ENCODE results near the gene CLDN22.

CLDN22 gene

DNA sequence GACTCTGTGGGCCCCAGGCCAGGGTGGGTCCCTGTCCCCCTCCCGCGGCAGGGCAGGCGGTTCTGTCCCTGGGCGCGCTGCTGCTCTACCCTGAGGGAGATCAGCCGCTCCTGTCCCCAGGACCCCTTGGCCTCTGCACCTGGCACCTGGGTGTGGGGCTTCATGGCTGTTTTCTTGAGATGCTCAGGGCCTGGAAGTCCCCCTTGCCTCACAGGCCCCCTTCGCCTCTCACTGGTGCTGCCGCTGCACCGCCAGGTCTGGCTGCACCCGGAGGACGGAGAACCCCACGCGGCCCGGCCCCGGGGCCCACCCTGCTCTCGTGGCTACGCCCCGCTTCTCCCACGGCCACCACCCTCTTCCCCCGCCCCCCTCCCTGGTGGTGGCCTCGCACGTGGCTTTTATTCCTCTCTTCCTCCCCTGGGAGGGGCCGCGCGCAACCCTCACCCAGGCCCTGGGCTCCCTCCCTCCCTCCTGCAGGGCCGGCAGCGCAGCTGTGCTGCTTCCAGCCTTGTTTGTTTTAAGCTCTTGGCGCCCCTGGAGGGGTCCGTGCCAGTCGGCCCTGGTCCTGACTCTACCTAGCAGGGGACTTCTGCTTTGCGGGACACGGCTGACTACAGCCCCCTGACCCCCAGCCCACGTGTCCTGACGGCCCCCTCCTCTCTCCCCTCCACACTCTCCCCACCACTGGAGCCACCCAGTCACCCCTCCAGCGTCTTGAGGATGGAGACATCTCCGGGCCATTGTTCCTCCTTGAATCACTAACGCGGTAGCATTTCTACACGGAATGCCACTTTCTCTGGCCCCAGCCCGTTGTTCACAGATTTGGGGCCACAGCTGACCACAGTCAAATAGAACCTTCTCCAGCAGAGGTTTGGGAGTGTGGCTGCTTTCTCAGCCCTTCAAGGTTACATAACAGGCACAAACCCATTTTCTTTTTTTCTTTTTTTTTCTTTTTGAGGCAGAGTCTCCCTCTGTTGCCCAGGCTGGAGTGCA lies 22.8 kb upstream of the CLDN22 start:
- no peak for TF ChIP-seq Cebpa-rat (IDR thresholded peaks at IDR 0.05)
- peaks cover 0 to 4% (median 0%) of the 10 kb centered on the region in 11 experiments; a peak in 1 of 22 replicates for H3K27me3 ChIP-seq
- H3K4me2 ChIP-seq: peak overlapping the region; percentile 73 to 88 (median 84)
- H3K27ac ChIP-seq: peak overlapping the region in 10 of 11 experiments; percentile 18 to 79 (median 62); a peak in 18 of 22 replicates
- H3K4me3 ChIP-seq: peak overlapping the region; percentile 21 to 65 (median 46); a peak in 19 of 20 replicates
- H4K20me1 ChIP-seq: no peaks in the 10 kb centered on the region
- H3K36me3 ChIP-seq: no peaks in the 10 kb centered on the region
- H3K4me1 ChIP-seq: peaks cover 33 to 50% (median 45%) of the 10 kb centered on the region in 10 experiments
- no peaks in the 10 kb centered on the region for H3K9me3 ChIP-seq (replicated peaks in 1 of 11)
- peak overlapping the region; percentile 5 to 76 (median 67); a peak in 20 of 22 replicates for H3K9ac ChIP-seq

DNA sequence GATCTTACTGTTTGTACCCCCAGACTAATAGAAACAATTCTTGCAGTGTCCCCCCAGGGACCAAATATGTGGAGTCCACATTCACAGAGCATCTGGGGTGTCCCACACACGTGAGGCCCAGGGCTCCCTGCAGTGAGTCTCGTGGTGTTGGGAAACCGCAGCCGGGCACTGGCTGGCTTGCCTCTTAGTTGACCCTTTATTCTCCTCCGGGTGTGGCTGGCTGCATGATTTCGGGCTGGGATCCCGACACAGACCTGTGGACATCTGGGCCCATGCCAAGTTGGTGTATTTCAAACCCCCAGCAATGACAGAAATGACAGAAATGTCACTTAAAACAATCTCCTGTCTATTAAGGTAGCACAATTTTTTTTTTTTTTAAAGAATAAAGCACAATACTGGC lies 17.8 kb upstream of the CLDN22 start:
- peaks cover 26 to 50% (median 38%) of the 10 kb centered on the region in 10 experiments for H3K4me1 ChIP-seq
- H3K9ac ChIP-seq: peak overlapping the region in 6 of 11 experiments; percentile 8 to 68 (median 33); a peak in 9 of 22 replicates

DNA sequence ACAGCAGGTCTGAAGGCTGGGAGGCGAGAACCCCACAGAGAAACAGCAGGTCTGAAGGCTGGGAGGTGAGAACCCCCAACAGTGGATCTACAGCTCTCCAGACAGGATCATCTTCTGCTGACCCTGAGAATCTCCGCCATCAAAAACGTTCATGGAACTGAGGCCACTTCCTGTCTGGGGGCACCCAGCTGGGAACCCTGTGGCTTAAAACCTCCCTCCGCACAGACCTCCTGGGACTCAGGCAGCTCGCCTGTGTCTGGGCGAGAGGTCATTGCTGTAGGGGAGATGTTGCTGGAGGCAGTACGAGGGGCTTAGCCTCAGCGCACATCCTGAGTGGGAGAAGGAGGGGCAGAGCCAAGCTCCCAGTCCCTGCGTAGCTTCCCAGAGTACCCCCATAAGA lies 17.3 kb upstream of the CLDN22 start:
- Histone ChIP-seq H3K36me3 (no peaks in the 10 kb centered on the region), H3K27me3 (peaks cover 0 to 1% (median 0%) of the 10 kb centered on the region in 11 experiments; a peak in 1 of 22 replicates), H3K27ac (peak overlapping the region in 9 of 11 experiments; percentile 4 to 73 (median 44); a peak in 12 of 22 replicates), H3K4me1 (peaks cover 22 to 45% (median 34%) of the 10 kb centered on the region in 10 experiments), H3K9me3 (replicated peaks in 1 of 11) (no peaks in the 10 kb centered on the region), H4K20me1 (no peaks in the 10 kb centered on the region), H3K4me3 (no peak overlapping the region), H3K9ac (peak overlapping the region in 8 of 11 experiments; percentile 3 to 68 (median 24); a peak in 10 of 22 replicates), H3K4me2 (peak overlapping the region; percentile 52 to 95 (median 84))
- TF ChIP-seq Cebpa-rat (IDR thresholded peaks at IDR 0.05): no peak

More for the DNA sequence above, 17.8 kb upstream of the CLDN22 start:
- no peaks in the 10 kb centered on the region for H3K9me3 ChIP-seq (replicated peaks in 1 of 11)
- no peak for TF ChIP-seq Cebpa-rat (IDR thresholded peaks at IDR 0.05)
- no peaks in the 10 kb centered on the region for H4K20me1 ChIP-seq
- H3K4me3 ChIP-seq: no peak overlapping the region
- peaks cover 0 to 4% (median 0%) of the 10 kb centered on the region in 11 experiments; a peak in 1 of 22 replicates for H3K27me3 ChIP-seq
- no peaks in the 10 kb centered on the region for H3K36me3 ChIP-seq
- peak overlapping the region in 8 of 11 experiments; percentile 4 to 73 (median 41); a peak in 11 of 22 replicates for H3K27ac ChIP-seq
- peak overlapping the region; percentile 52 to 95 (median 84) for H3K4me2 ChIP-seq

DNA sequence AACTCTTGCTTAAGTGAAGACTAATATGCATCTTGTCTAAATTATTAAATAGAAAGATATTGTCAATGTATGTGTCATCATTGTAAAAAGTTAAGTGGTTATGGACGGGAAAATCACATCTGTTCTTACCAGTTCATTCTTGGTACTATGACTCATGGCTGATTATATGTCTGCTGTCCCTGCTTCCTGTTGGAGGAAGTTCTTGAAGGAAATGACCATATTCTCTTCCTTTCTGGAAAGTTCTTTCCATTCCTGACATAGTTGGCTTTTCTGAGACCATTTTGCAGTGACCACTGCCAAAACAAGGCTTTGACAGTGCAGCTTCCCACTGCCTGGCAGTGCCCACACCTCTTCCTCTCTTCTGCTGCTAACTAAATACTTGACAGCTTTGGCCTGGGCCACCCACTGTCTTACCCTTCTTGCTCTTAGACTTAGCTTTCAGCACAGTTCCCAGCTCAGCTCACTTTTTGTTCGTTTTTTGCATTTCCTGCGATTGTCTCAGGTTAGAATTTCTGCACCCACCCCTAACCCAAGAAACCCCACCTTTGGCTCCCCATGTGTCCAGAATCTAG lies 15.4 kb upstream of the CLDN22 start:
- TF ChIP-seq Cebpa-rat (IDR thresholded peaks at IDR 0.05): no peak
- Histone ChIP-seq H3K27ac (peak overlapping the region in 5 of 11 experiments; percentile 14 to 58 (median 41); a peak in 6 of 22 replicates), H3K9ac (no peak overlapping the region), H3K4me2 (peak overlapping the region; percentile 15 to 71 (median 48); a peak in 20 of 22 replicates), H3K36me3 (no peaks in the 10 kb centered on the region), H3K4me1 (peaks cover 21 to 43% (median 31%) of the 10 kb centered on the region in 10 experiments), H3K4me3 (no peak overlapping the region), H3K9me3 (replicated peaks in 1 of 11) (no peaks in the 10 kb centered on the region), H4K20me1 (no peaks in the 10 kb centered on the region), H3K27me3 (no peaks in the 10 kb centered on the region)

DNA sequence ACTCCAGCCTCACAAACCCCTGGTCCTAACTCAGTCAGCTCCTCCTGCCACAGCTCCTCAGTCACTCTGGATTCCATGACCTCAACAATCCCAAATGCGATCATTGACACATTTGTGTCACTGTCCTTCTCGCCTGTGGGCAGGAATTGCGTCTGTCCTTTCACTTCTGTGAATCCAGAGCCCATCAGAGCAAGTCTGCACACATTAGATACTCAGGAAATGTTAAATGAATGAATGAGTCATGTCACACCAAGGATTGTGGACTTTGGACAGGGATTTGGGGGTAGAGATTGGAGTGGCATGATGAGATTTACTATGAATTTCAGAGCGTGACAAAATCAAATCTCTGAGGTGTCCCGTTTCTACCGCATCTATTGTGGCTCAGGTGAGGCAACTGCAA lies 13.9 kb upstream of the CLDN22 start:
- Histone ChIP-seq H3K9me3 (replicated peaks in 1 of 11) (0 out of 22 replicates have a peak, but pooled peaks cover 0 to 5% (median 0%) of the 10 kb centered on the region in 11 experiments), H3K9ac (no peak overlapping the region), H3K27me3 (no peaks in the 10 kb centered on the region), H3K4me3 (no peak overlapping the region), H3K4me1 (peaks cover 21 to 43% (median 31%) of the 10 kb centered on the region in 10 experiments), H3K36me3 (no peaks in the 10 kb centered on the region), H3K27ac (no peak overlapping the region), H3K4me2 (peak overlapping the region in 3 of 11 experiments; percentile 1 to 31 (median 24); a peak in 3 of 22 replicates), H4K20me1 (no peaks in the 10 kb centered on the region)
- no peak for TF ChIP-seq Cebpa-rat (IDR thresholded peaks at IDR 0.05)

DNA sequence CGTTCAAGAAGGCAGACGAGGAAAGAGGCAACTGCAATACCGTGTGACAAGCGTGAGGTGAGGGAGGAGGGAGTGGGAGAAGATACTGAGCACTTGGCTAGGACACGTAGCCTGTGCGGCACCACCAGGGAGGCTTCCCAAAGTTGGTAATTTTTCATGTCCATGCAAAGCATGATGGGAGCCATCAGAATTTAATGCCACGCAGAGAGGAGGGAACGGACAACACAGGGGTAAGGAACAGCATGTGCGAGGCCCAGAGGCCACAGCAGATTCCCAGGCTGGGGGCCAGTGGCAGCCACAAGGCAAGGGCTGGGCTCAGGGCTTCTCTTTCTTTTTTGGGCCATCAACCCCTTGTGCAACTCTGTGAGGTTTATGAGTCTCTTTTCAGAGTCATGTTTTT lies 13.1 kb upstream of the CLDN22 start:
- no peaks in the 10 kb centered on the region for H4K20me1 ChIP-seq
- H3K27me3 ChIP-seq: no peaks in the 10 kb centered on the region
- H3K36me3 ChIP-seq: no peaks in the 10 kb centered on the region
- H3K9ac ChIP-seq: no peak overlapping the region
- no peak overlapping the region for H3K4me3 ChIP-seq
- 0 out of 22 replicates have a peak, but pooled peaks cover 0 to 5% (median 0%) of the 10 kb centered on the region in 11 experiments for H3K9me3 ChIP-seq (replicated peaks in 1 of 11)
- no peak for TF ChIP-seq Cebpa-rat (IDR thresholded peaks at IDR 0.05)
- no peak overlapping the region for H3K27ac ChIP-seq
- peaks cover 21 to 40% (median 29%) of the 10 kb centered on the region in 10 experiments for H3K4me1 ChIP-seq
- H3K4me2 ChIP-seq: no peak overlapping the region

DNA sequence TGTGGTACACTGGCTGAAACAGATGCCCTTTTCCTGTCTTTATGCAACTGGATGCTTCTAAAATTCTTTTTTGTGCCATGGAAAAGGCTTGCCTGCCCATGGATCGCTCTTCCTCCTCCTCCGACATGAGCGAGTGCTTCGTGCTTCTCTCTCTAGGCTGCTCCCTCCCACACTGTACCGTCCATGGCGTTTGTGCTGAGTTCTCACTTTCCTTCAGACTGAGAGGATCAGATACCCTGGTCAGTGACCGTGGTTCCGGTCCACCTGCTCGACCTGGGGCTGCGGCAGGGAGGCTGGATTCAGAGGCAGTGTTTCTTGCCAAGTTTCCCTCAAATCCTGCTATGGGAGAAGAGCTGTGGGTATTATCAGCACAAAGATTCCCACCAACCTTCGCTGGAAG lies 12.4 kb upstream of the CLDN22 start:
- TF ChIP-seq Cebpa-rat (IDR thresholded peaks at IDR 0.05): no peak
- 0 out of 22 replicates have a peak, but pooled peaks cover 0 to 5% (median 0%) of the 10 kb centered on the region in 11 experiments for H3K9me3 ChIP-seq (replicated peaks in 1 of 11)
- peak overlapping the region in 1 of 11 experiments; percentile 8; a peak in 1 of 22 replicates for H3K4me2 ChIP-seq
- H4K20me1 ChIP-seq: no peaks in the 10 kb centered on the region
- no peaks in the 10 kb centered on the region for H3K27me3 ChIP-seq
- H3K9ac ChIP-seq: no peak overlapping the region
- no peak overlapping the region for H3K4me3 ChIP-seq
- H3K4me1 ChIP-seq: peaks cover 16 to 32% (median 22%) of the 10 kb centered on the region in 10 experiments
- H3K36me3 ChIP-seq: no peaks in the 10 kb centered on the region
- H3K27ac ChIP-seq: no peak overlapping the region

DNA sequence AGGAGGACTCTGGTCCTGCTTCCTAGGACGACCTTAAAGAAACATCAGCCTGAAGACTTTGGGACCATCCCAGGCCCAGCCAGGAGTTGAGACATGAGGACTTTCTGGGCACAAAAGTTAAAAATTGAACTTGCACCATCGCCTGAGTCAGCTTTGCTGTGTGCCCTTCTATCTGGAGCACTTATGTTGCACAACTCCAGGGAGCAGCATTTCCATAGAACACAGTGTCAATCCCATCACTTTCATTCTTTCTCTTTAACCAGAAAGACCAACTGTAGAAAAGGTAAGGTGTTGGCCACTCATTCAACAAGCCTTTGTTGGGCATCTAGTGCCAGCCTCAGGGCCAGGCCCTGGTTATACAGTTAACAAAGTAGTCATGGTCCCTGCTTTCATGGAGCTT lies 10.8 kb upstream of the CLDN22 start:
- H3K9me3 ChIP-seq (replicated peaks in 1 of 11): peaks cover 6 to 11% (median 9%) of the 10 kb centered on the region in 11 experiments; a peak in 19 of 22 replicates
- H3K9ac ChIP-seq: no peak overlapping the region
- H3K4me1 ChIP-seq: peaks cover 7 to 28% (median 11%) of the 10 kb centered on the region in 10 experiments
- H3K36me3 ChIP-seq: no peaks in the 10 kb centered on the region
- H4K20me1 ChIP-seq: no peaks in the 10 kb centered on the region
- peak in 1 of 11 experiments; percentile 20; a peak in 1 of 22 replicates for TF ChIP-seq Cebpa-rat (IDR thresholded peaks at IDR 0.05)
- H3K4me2 ChIP-seq: no peak overlapping the region
- H3K27me3 ChIP-seq: no peaks in the 10 kb centered on the region
- H3K4me3 ChIP-seq: no peak overlapping the region
- no peak overlapping the region for H3K27ac ChIP-seq

All from BLaER1 treated with 17β-estradiol and CSF1 and Interleukin-3, amounts not matched to agents 10 nM and 100 nM (cell line).